ENCODE measurements around the gene BID.

Gene BID

DNA sequence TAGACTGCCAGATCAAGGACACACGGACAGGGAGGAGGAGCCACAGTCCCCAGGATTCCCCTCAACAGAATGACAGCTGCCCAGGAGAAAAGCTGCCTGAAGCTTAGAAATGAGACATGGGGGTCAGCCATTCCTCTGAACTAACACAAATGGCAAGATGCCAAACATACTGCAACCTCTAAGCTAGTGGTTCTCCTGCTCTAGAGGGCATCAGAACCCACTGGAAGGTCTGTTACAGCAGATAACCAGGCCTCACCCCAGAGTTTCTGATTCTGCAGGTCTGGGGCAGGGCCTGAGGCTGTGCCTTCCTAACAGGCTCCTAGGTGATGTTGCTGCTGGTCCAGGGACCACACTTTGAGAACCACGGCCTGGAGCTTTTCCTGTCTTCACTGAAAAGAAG lies 28.6 kb upstream of the BID start:
- no peak for DNase-seq

DNA sequence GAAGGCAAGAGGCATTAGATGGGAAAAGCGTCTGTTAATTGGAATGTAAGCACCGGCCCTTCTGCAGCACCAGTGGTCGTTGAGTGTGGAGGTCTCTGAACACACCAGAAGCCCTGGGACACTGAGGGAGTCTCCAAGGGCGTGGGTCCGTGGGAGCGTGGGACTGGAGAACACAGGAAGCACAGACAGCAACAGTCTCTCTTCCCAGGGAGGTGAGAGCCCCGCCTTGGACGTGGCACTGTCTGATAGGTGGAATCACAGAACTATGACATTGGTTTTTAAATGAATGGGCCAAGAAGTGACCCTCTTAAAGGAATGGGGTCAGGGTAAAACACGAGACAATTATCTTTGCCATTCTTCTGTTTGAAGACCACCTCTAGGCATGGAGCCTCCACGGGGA lies 28.1 kb upstream of the BID start:
- no peak for DNase-seq

DNA sequence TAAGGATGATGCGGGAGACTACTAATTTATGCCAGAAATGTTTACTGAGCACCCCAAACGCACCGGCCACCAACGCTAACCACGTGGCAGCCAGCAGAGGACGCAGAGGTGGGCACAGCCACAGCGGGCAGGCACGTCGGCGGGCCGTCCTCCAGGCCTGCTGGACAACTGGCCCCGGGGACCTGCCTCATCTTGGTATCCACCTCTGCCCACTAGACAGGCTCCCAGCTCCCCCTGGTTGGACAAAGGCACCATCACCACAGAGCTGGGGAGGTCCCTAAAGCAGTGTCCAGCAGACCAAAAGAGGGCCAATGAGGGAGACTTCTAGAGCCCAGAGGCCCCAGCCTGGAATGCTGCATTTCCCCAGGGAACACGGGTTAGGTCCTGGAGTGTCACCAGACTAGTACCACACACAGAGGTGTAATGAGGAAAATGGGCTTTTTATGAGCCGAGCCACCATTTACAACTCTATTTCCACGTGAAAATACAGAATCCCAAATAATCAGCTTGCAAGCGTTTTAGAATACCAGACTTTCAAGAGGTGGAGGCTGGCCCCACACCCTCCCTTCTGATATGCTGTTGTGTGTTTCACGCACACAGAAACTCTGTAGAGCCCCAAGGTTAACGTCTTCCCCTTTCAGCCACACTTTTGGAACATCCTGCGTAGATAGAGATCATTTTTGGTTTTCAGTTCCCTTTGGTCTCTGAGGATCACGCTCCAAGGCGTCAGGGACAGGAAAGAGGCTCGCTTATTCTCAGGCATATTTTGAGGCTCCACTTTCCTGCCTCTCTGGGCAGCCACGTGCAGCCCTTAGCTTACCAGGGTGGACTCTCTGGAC lies 23.7 kb upstream of the BID start:
- no peak for DNase-seq

DNA sequence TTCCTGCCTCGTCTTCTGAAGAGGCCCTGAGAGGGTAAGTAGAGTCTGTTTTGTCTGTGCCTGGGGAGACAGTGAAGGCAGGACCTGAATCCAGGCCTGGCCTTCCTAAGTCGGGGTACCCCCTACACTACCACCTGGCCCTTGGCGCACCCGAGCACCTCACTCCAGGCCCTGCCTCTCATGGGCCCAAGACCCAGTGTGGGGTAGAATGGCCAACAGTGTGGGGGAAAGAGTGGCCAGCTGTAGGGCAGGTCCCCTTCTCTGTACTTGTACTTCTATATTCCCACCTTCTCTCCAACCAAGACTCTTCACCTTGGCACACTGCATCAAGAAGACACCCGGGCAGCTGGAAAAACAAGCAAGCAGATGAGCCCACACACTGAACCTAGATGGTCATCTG lies 22.4 kb upstream of the BID start:
- DNase-seq = no peak

DNA sequence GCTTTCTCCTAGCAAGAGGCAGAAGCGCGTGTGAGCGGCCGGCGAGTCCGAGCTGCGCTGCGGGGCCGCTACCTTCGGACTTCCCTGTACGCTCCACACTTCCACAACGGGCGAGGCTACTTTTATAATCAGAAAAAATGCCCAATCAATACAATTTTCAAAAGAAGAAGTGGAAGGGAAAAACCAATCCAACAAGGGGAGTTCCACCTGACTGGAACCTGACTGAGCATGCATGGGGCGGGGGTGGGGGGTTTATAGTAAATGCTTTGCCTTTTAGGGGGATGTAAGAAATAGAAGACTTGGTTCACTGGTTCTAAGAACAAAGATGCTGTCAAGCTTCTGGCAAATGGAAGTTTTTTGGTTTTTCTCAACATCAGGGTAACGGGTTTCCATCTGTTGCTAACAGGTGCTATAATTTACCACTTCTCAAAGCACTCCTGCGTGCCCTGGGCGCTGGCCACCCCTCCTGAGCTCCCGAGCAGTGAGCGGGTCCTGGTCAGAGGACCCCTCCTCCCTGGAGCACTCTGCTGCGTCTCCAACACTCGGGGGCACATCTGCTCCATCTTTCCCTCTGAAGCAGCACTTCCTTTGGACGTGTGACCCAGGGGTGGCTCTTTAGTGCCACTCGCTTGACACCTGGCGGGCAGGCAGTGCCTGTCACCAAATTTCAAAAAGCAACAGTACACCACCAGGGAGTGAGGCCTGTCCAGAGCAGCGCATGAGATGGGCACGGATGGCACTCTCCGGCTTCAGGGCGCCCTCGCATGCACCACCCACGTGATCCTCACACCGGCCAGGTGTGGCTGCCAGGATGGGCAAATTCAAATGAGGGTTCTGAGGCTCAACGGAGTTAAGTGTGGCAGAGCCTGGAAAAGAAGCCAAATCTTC lies 21.6 kb upstream of the BID start:
- DNase-seq = no peak

DNA sequence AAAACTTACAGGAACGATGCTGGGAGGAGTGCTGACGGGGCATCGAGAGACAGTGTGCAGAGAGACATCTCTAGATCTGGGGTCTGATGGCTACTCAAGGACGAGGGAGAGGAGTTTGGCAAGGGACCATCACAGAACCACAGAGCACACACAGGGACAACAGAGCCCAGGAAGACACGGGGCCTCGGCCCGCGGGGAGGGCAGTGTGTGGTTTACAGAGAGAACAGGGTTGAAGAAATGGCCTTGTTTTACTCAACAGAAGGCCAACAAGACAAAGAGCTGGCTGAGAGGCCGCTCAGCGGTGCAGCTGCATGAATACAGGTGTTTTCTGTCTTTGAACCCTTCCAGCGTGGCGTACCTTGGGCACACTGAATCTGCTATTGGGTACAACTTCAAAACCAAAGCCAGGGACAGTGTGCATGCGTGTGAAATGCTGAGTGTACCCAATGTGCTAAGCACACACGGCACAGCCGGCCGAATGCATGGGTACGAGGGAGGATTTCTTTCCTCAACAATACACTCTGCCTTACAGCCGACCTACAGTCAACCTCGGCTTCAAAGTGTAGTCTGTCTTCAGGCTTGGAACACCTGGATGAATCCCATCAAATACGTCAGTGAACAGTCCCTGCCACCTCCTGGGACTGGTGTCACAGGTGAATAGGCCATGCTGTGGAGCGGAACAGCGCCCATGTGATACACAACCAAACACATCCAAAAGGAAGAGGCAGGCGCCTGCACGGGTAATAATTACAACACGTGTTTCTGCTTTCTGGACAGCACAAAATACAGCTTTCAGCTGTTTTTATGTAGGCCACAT lies 20.7 kb upstream of the BID start:
- no peak for DNase-seq

DNA sequence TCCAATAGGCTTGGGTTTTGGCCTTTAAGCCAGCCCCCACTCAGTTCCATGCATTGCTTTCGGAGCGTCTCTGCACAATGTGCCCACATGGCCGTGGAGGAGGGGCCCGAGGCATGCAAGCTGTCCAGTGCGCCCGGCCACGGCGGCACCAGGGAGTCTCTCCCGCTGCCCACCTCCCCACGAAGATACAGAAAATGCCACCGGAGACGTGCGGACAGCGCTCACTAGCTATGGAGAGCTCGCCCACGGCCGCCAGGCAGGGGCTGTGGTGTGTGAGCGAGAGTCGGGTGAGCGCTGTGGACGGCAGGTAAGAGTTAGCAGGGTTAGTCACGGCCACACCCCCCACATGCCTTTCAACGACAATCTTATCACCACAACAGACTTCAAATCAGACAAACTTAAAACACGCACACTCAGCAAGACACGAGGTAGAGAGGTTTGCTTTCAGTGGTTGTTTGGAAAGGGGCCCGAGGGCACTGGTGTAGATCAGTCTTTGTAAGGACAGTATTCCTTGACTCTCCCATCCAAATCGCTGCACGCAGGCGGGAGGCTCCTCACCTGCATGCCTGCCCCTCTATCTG lies 18.7 kb upstream of the BID start:
- no peak for DNase-seq

DNA sequence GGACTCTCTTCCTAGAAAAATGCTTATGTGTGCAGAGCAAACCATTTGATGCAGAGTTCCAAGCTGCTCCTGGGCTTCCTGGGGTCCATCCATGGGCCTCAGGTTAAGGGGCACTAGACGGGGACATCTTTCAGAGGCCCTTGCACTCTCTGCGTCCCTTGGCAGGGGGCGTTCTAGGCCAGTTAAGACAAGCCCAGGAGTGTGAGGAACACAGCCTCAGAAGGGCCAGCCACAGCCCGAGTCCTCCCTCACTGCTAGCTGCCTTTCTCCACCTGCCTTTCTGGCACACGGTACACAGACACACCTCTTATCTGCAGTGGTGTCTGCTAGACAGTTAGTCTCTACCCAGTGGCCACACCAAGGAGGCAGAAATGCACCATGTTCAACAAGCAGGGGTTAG lies 18.0 kb upstream of the BID start:
- peak; percentile 58 for DNase-seq

DNA sequence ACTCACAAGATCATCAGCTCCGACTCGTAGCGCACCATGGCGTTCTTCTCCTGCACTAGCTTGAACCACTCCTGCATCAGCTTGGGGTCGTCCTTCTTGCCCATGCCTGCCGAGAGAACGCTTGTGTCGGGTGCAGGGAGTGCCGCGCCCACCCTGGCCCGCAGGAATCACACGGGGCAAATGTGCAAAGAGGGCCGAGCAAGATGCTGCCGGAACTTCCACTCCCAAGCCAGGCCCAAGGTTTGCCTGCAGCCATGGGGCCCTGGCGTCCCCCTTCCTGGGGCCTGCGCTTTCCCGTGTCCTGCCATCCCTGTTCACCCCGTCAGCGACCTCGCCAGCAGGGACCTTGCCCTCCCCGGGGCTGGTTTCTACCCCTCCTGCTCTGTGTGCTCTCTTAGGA lies 16.9 kb upstream of the BID start:
- DNase-seq = no peak

DNA sequence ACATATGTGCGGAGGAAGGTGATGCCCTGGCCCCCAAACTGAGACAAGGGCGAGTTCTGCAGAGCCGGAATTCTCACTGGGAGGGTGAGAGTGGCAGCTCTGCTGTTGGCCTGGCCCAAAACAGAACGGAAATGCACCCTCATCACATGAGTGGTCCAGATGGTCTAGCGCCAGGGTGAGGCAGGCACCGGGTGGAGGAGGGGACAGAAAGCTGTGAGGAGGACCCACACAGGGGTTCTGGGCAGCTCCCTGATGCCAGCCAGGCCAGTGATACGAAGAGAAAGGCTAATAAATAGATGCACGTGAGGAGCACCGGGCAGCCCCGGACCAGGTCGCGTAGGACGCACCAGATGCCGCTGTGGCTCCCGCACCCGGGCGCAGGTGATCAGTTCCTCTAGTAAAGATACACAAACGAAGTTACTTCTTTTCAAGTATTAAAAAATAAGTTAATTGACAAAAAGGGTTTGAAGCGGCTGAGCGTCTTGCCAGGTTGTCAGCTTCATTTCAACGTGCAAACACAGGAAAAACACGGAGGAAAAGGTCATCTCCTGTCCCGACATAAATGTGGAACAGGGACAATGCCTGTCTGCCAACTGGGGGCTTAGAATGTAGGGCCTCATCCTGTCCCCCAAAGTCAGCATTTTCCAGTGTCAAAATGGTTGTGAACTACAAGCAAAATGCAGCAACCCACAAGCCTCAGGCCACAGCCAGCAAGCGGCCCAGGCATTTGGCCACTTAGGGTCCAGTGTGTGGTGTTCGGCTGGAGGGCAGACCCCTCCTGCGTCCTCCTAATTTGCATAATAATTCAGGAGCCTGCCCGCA lies 15.3 kb upstream of the BID start:
- DNase-seq = no peak

DNA sequence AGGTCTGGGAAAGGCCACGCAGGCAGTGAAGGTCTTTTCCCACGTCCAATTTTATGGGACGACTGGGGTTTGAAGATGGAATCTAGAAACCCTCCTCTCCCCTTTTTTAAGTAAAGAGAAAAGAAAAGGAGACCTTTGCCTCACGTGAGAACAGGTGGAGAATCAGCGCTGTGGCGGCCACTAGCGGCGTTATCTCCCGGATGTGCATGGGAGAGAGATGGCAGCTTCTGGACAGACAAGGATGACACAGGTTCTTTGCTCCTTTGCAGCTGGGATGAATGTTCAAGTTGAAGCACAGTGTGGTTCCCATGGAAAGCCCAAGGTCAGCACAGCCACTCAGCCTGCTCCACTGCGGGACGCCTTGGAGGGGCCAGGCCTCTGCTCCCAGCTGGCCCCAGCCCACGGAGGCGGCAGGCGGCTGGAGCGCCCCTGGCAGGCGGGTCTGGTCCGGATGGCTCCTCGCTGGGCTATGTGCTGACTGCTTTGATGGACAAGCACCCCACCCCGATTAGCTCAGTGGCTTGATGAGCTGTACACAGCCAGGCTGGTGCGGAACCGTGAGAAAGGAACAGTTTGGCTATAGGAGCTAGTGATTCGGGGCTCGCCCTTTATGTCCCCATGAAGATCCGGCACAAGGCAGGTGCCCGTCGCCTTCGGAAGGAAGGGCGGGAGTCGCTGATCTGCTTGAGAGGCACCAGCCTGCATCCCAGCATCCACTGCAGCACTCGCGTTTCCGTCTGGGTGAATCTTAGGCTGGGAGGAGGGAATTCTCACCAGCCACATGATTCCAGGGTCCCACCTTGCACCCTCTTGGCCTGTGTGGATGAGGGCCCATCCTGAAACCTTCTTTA lies 14.5 kb upstream of the BID start:
- DNase-seq = no peak

DNA sequence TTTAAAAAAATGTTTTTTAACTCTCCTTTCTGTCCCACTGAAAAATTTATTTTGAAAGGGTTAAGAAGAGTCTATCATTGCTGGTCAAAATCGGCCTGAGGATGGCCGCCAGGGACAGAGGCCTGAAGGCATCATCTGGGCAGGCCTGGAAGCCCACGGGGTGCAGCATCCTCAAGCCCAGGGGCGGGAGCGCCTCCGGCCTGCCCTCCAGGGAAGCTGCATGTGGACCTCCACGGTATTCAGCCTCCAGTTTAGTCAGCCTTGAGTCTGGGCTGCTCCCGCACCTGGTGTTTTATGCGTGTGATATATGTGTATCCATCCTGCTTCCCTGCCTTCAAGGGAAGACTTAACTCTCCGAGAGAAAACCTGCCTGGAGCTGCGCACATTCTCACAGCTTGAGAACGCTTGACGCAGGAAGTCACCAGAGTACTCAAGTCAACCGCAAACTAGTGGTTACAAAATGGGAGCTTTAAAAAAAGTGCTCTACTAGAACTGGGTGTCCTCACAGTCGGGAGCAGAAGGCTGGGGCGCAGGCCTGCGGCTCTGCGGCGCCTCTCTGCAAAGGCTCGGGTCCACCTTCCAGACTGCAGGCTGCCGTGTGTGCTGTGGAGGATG lies 13.6 kb upstream of the BID start:
- DNase-seq = no peak

DNA sequence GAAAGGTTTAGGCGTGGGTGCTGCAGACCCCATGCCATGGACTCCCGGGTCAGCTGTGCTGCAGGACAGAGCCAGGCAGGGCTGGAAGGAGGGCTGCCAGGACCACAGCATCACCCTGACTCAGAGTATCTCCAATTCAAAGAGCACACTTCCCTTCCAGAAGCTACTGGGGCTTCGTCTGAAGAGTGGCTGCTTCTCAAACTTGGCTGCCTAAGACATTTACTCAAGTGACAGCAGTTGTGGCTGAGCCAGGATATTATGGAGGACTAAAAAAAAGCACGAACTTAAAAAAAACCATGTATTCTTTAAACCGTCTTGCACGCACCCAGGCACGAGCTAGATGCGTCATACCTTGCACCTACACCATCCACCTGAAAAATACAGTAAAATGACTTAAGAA lies 13.0 kb upstream of the BID start:
- DNase-seq = no peak

DNA sequence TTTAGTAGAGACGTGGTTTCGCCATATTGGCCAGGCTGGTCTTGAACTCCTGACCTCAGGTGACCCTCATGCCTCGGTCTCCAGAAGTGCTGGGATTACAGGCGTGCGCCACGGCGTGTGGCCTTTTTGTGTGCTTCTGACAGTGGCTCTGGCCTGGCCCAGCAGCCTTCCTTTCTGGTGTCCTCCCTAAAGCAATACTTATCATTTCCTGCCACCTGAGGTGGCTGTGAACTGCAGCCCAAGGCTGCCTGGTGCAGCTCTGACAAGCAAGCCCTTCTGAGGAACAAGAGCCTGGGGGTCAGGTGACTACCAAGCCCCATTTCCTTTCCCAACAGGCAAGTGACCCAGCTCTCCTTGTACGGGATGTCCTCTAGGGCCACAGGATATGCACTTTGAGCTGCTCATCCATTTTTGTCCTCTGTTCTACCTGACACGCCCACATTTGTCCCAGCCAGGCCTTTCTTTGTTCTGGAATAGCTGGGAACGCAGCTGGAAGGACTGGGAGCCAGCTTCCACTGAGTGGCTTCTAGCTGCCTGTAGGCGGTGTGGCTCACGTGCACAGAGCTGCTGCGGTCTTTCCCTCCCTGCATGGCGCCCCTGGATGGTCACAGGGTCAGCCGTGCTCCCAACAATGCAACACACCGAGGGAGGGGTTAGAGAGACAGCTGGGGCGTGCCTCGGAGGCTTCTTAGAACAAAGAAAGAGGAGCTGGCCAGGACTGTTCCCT lies 12.3 kb upstream of the BID start:
- DNase-seq = no peak

DNA sequence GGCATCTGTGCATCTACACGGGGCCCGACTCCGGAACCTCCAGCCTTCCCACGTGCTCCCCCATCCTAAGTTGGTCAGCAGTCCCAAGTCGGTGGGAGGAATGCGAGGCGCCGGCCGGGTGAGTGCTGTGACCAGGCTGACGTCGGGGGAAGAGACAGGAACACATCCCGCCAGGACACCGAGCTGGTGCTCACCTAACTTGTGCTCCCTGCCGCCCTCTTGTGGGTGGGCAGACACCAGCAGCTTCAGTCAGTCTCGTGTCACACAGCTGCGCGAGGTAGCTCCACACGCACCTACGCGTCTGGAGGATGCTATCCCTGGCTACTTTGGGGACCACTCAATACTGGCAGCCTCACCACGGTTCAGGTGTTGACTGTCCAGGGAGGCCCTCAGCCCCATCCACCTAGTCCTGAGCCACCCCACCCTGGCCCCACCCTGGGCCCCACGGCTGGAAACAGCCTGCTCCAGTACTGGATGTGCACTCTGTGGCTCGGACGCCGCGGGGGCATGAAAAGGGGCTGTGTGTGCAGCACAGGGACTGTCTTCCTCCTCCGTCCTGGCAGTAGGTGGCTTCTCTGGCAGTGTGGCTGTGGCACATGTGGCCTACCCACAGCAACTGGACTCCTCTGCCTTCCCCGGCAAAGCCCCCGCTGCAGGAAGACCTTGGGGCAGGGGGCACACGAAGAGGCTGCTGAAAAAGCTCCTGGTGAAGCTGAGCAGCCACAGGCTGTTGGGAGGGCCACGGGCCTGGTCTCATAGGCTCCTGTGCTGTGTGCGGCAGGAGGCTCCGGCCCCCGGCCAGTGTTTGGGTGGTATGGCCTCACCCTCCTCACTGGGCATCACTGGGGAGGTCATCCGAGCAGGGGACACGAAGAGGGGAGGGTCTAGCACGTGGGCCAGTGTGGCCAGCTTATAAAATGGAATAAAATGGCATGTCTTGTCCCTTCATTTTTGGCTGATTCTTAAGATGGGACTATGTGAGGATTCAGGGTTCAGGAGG lies 11.2 kb upstream of the BID start:
- peak; percentile 66 for DNase-seq

DNA sequence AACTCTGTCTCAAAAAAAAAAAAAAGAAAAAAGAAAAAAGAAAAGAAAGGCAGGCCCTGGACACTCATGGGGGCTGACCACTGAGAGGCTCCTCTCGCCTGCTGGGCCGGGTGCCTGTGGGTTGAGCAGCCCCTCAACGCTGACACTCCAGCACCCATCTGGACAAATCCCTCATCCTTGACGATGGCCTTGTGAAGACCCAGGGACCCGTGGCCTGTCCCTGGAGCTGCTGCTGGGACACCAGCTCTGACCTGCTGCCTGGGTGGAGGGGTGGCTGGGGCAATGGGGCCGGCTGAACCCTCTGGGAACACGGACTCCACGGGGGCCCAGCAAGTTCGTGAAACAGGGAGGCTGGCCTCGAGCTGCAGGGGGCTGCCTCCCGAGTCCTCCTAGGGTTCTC lies 10.5 kb upstream of the BID start:
- no peak for DNase-seq

DNA sequence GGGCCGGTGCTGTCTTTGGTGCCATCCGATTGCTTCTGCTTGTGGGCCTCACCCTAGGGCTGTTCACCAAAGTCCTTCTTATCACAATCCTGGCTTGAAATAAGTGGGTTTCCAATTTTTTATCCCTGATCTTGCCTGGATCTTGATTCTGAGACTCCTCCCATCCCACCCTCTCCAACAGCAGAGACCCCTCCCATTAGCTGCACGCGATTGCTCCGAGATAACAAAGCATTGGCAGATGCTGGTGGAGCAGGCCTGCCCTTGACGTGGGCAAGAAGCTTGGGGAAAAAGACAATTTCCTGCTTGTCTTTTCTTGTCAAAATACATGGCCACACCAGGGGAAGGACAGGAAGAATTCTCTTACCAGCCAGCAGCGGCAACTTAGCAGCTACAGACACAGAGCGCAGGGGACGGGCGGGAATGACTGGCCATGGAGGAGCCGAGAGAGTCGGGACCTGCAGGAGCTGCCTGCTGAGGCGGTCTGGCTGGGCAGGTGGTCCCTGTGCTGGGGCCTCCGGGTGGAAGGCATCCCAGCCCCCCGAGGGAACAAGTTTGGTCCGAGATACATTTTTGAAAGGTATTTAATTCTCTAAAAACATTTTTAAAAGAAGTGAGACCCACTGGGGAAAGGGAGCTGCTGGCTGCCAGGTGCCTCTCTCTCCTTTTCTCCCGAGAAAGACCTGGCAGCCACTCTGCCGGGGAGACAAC lies 9.7 kb upstream of the BID start:
- no peak for DNase-seq

DNA sequence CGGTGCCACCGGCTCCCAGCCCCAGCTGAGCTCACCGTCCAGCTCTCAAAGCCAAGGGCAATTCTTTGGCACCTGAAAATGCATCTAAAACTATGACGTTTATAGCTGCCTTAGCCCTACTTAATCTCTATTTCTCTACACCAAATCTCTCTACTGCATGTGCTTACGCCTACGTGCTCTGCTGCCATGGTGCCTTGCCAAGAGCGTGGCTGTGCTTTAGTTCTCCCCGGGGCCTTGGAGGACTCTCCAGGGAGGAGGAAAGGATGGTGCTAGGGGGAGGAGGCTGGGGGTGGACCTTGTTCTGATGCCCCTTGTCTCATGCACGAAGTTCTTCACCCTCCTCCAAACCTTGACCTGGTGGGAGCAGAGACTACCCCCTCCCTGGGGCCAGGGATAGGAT lies 9.0 kb upstream of the BID start:
- no peak for DNase-seq
